GM23248 (cell line): ENCODE results near the gene ROM1. TPM values are rescaled to one million over a fixed set of nuclear protein-coding genes. Genes with fewer than 3 reads are reported as not detected.

Experiments used
- DNase-seq: peaks from one replicate; pipeline ENCODE4 v3.0.0-alpha.2; 2015
- H2AFZ ChIP-seq: fragments of 200-600 bp; sonication (generic); 2 replicates; pipeline ENCODE4 v1.6.1; 2016; ENCODE audit warnings: antibody characterized with exemption
- H3F3A ChIP-seq: fragments of 200-600 bp; sonication (generic); 2 replicates; pipeline ENCODE4 v1.6.1; 2016; ENCODE audit warnings: mild to moderate bottlenecking, antibody characterized with exemption, mixed run types; ENCODE audit not compliant: insufficient read depth
- H3K27ac ChIP-seq: fragments of 200-600 bp; sonication (generic); 2 replicates; pipeline ENCODE4 v1.5.1; 2016; ENCODE audit warnings: mild to moderate bottlenecking
- H3K27me3 ChIP-seq: fragments of 200-600 bp; sonication (generic); replicated peaks from 2 replicates; pipeline ENCODE4 v1.6.1; 2016; ENCODE audit warnings: mild to moderate bottlenecking; ENCODE audit not compliant: insufficient read depth
- H3K36me3 ChIP-seq: fragments of 200-600 bp; sonication (generic); 2 replicates; pipeline ENCODE4 v1.6.1; 2016; ENCODE audit warnings: low read depth, mild to moderate bottlenecking
- H3K4me1 ChIP-seq: fragments of 200-600 bp; sonication (generic); 2 replicates; pipeline ENCODE4 v1.6.1; 2016; ENCODE audit warnings: mild to moderate bottlenecking; ENCODE audit not compliant: insufficient read depth
- H3K4me2 ChIP-seq: fragments of 200-600 bp; sonication (generic); one replicate; pipeline ENCODE4 v1.6.1; 2016; ENCODE audit warnings: mild to moderate bottlenecking; ENCODE audit not compliant: unreplicated experiment
- H3K4me3 ChIP-seq: fragments of 200-600 bp; sonication (generic); 2 replicates; pipeline ENCODE4 v1.5.1; 2016; ENCODE audit warnings: mild to moderate bottlenecking
- H3K79me2 ChIP-seq: fragments of 200-600 bp; sonication (generic); 2 replicates; pipeline ENCODE4 v1.6.1; 2016; ENCODE audit warnings: mild to moderate bottlenecking; ENCODE audit not compliant: insufficient read depth
- H3K9ac ChIP-seq: fragments of 200-600 bp; sonication (generic); 2 replicates; pipeline ENCODE4 v1.6.1; 2016; ENCODE audit warnings: mild to moderate bottlenecking
- H3K9me2 ChIP-seq: fragments of 200-600 bp; sonication (generic); 2 replicates; pipeline ENCODE4 v1.6.1; 2016; ENCODE audit warnings: mixed run types, mild to moderate bottlenecking, moderate library complexity; ENCODE audit not compliant: insufficient read depth
- H3K9me3 ChIP-seq: fragments of 200-600 bp; sonication (generic); one replicate; pipeline ENCODE4 v1.6.1; 2017; ENCODE audit warnings: low read depth
- H4K20me1 ChIP-seq: fragments of 200-600 bp; sonication (generic); 2 replicates; pipeline ENCODE4 v1.6.0; 2016; ENCODE audit not compliant: insufficient read depth
- EZH2 ChIP-seq: fragments of 200-600 bp; sonication (generic); IDR thresholded peaks from 2 replicates; pipeline ENCODE4 v1.6.1; 2018; ENCODE audit warnings: antibody characterized with exemption, mild to moderate bottlenecking; ENCODE audit not compliant: insufficient read depth, poor library complexity, severe bottlenecking
- EZH2phosphoT487 ChIP-seq: fragments of 200-600 bp; sonication (generic); IDR thresholded peaks from 2 replicates; pipeline ENCODE4 v1.6.1; 2018; ENCODE audit warnings: antibody characterized with exemption, moderate library complexity, mild to moderate bottlenecking, low read depth; ENCODE audit not compliant: insufficient read depth
- WGBS, 2 experiments: methylation state at CpG; one replicate each; pipeline ENCODE4 v1.1.6; 2015 to 2017; ENCODE audit warnings: low lambda C conversion rate in 2 of 2, low coverage in 1 of 2; ENCODE audit errors: missing lambda C conversion rate in 2 of 2; 5-methylcytosine and 5-hydroxymethylcytosine counted together
- in situ Hi-C: fragments of 300-500 bp; cut with MboI; formaldehyde crosslinking; loops from 2 replicates; pipeline ENCODE4 v1.15.0; 2020
- polyA plus RNA-seq: library from polyadenylated mRNA; unstranded; fragments of >200 nt; fragmentation: Nextera tagmentation; extraction: Ambion mirVana; gene quantifications from 2 replicates; pipeline ENCODE4 v1.2.1, GENCODE V29; 2016
- total RNA-seq: library from RNA; depleted of rRNA; stranded (reverse); fragments of >200 nt; shearing (Covaris generic); gene quantifications from 2 replicates; pipeline ENCODE4 v1.2.3, GENCODE V29; 2014

The ROM1 gene
- total and polyA plus RNA-seq, 2 experiments from 2014 or later: 5.4 to 6.5 TPM

DNA sequence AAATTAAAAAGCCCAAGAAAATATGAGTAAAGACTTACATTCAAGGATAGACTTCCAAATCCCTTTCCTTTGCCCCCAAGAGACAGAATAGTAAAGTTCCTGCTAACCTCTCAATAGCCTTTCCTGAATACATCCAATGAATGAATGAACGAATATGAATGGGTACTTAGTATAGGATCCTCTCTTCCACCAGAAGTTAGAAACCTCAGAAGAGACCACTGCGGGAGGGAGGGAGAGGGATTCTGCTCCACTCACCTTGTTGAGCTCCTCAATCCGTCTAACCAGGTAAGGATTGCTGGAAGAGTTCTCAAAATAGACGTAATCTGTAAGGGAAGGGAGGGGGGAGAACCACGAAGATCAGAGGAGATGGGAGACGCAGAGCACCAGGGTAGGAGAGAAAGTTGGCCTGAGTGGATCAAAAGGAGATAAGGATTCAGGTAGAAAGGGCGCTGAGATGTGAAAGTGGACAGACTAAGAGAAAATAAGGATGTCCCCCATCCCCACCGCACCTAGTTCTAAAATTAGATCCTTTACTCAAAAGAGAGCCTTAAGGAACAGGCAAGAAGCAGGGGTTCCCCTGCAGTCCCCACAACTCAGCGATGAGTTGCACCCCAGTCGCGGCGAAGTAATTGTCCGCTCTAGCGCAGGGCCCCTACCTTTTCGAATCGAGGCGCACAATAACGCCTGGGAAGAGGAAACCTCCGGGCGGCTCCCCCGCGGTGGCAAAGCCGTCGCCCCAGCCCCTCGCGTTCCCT is 12.5 kb upstream of the ROM1 start:
- Histone ChIP-seq H3K9me2 (no peaks in the 10 kb centered on the region), H3K9me3 (no peaks in the 10 kb centered on the region), H2AFZ (peak overlapping the region; percentile 76), H3K79me2 (peaks cover 57% of the 10 kb centered on the region), H3K4me1 (peaks cover 20% of the 10 kb centered on the region), H3K4me3 (peak overlapping the region; percentile 88), H3F3A (peaks cover 36% of the 10 kb centered on the region), H4K20me1 (no peaks in the 10 kb centered on the region), H3K36me3 (peaks cover 20% of the 10 kb centered on the region; the same call in 1 of the 2 replicates), H3K27me3 (no peaks in the 10 kb centered on the region), H3K27ac (peak overlapping the region; percentile 77), H3K9ac (peak overlapping the region; percentile 95), H3K4me2 (peak overlapping the region; percentile 100)
- TF ChIP-seq EZH2 (no peak), EZH2phosphoT487 (no peak)
- DNase-seq: no peak
- 2 to 3% methylated on average over 25 to 26 of the region's 26 CpGs for WGBS, 2 experiments
- in situ Hi-C loops: no loop called here

- Histone ChIP-seq H3K79me2 (peaks cover 53% of the 10 kb centered on the region), H3K4me2 (peak overlapping the region; percentile 100), H3K27me3 (no peaks in the 10 kb centered on the region), H2AFZ (peak overlapping the region; percentile 76), H4K20me1 (no peaks in the 10 kb centered on the region), H3K9ac (peak overlapping the region; percentile 95), H3F3A (peaks cover 31% of the 10 kb centered on the region), H3K4me1 (peaks cover 20% of the 10 kb centered on the region), H3K27ac (peak overlapping the region; percentile 77), H3K4me3 (peak overlapping the region; percentile 88), H3K36me3 (peaks cover 20% of the 10 kb centered on the region; the same call in 1 of the 2 replicates), H3K9me2 (no peaks in the 10 kb centered on the region), H3K9me3 (no peaks in the 10 kb centered on the region)
- WGBS, 2 experiments: 0 to 1% methylated on average over 19 to 30 of the region's 30 CpGs
- in situ Hi-C loops: no loop called here
- peak; percentile 55 for DNase-seq
- TF ChIP-seq EZH2 (no peak), EZH2phosphoT487 (no peak)
Measured at GRCh38 chr11:62601122-62601371, 12.0 kb upstream of the ROM1 start.

- 1% methylated on average over 55 of the region's 83 CpGs for WGBS, 2 experiments
- TF ChIP-seq EZH2phosphoT487 (no peak), EZH2 (no peak)
- Histone ChIP-seq H3K27me3 (no peaks in the 10 kb centered on the region), H3K36me3 (peaks cover 20% of the 10 kb centered on the region; the same call in 1 of the 2 replicates), H3K9me3 (no peaks in the 10 kb centered on the region), H3K9me2 (no peaks in the 10 kb centered on the region), H3K9ac (peak within 1 kb of the TSS; percentile 95), H3K4me1 (peaks cover 20% of the 10 kb centered on the region), H3K4me3 (peak within 1 kb of the TSS; percentile 88), H3K4me2 (peak within 1 kb of the TSS; percentile 100), H3F3A (peaks cover 31% of the 10 kb centered on the region), H3K79me2 (peaks cover 48% of the 10 kb centered on the region), H4K20me1 (no peaks in the 10 kb centered on the region), H2AFZ (peak within 1 kb of the TSS; percentile 76), H3K27ac (peak within 1 kb of the TSS; percentile 77)
- DNase-seq: peak; percentile 99
- in situ Hi-C loops: no loop called here
Measured at GRCh38 chr11:62601372-62602140, 11.5 kb upstream of the ROM1 start, which contains the start of gene MTA2. MTA2 (minus strand) TSS chr11:62601865; CDS start chr11:62601450, 415 bp downstream.

DNA sequence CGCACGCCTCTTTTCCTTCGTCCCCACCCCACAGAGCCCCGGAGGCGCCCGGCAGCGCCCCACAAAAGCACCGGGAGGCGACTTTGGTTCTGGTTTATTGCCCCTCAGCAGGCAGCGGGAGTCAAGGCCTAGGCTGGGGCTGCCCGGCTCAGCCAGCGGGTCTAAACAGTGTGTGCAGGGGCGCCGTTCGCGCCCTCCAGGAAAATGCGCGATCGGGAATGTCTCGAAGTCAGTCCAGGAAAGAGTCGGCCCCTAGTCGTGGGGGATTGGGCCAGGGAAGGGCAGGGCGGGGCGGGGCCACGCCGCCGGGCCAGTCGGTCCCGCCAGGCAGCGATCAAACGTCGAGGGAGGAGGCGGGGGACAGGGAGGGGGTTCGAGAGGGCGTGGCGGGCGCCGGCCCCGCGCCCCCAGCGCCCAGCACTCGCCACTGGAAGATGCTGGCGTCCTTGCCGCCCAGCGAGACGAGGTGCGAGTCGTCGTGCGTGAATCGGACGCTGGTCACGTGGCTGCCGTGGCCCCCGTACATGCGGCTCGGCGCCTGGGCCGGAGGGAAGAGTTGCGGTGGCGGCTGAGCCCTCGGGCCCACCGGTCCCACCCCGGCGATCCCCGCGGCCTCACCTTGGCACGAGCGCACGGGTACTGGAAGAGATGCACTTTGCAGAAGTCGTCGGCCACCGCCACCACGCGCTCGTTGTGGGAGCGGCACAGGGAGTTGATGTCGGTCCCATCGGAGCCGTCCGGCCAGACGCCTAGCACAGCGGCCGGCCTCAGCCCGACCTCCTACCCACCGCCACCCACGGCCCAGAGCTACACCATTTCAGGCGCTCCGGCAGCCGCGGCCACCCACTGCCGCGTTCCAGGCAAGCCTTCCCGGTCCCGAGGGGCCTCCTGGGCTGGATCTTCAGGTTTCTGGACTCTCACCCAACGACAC is 10.7 kb upstream of the ROM1 start:
- Histone ChIP-seq H3K4me1 (peaks cover 20% of the 10 kb centered on the region), H3F3A (peaks cover 31% of the 10 kb centered on the region), H3K27me3 (no peaks in the 10 kb centered on the region), H3K4me3 (peak overlapping the region; percentile 88), H3K9me2 (no peaks in the 10 kb centered on the region), H3K27ac (peak overlapping the region; percentile 52), H3K9ac (peak overlapping the region; percentile 95), H3K36me3 (peaks cover 17% of the 10 kb centered on the region; the same call in 1 of the 2 replicates), H4K20me1 (no peaks in the 10 kb centered on the region), H3K9me3 (no peaks in the 10 kb centered on the region), H3K79me2 (peaks cover 39% of the 10 kb centered on the region), H2AFZ (peak overlapping the region; percentile 64), H3K4me2 (peak overlapping the region; percentile 83)
- in situ Hi-C loops: no loop called here
- no peak for TF ChIP-seq EZH2
- no peak for TF ChIP-seq EZH2phosphoT487
- peak; percentile 57 for DNase-seq
- 7 to 9% methylated on average over 50 to 75 of the region's 96 CpGs for WGBS, 2 experiments
